Islet of Langerhans (tissue), 1 donor: ENCODE data around the gene BLCAP.
"Not testable (repeated sequence)": the region's sequence is repeated elsewhere in the genome, so short reads cannot be mapped to it uniquely, and the experiment has no call there.

Experiments used
- FAIRE-seq: peaks from one replicate; lab custom pipeline; 2011; peaks lifted over from hg19 to GRCh38; lab: Jason Lieb, UNC

The BLCAP gene

GRCh38 chr20:37479925-37480691, 47.6 kb downstream of the BLCAP start:
- no peak for FAIRE-seq

GRCh38 chr20:37479266-37479665, 48.4 kb downstream of the BLCAP start:
- no peak for FAIRE-seq

GRCh38 chr20:37477041-37477440, 50.6 kb downstream of the BLCAP start:
- FAIRE-seq = no peak

GRCh38 chr20:37475252-37475651, 52.4 kb downstream of the BLCAP start:
- peak; percentile 79 for FAIRE-seq

- FAIRE-seq = no peak
These were observed 53.3 kb downstream of the BLCAP start for GRCh38 chr20:37474386-37474785.

GRCh38 chr20:37473249-37474000, 54.3 kb downstream of the BLCAP start:
- FAIRE-seq = no peak

- not testable (repeated sequence) for FAIRE-seq
These were observed 55.2 kb downstream of the BLCAP start for GRCh38 chr20:37472435-37472834.

GRCh38 chr20:37471741-37472235, 55.9 kb downstream of the BLCAP start:
- FAIRE-seq = no peak

- not testable (repeated sequence) for FAIRE-seq
These were observed 57.5 kb downstream of the BLCAP start for GRCh38 chr20:37470190-37470589.

GRCh38 chr20:37469531-37469930, 58.1 kb downstream of the BLCAP start:
- no peak for FAIRE-seq

GRCh38 chr20:37468886-37469285, 58.8 kb downstream of the BLCAP start:
- no peak for FAIRE-seq
